SIG-M5 treated with dmso at 0.1 percent for 504 hours (cell line): ENCODE results near the gene SCRN2.

Source experiments
- DNase-seq: peaks from one replicate; lab custom pipeline; 2025; ENCODE audit not compliant: unreplicated experiment; lab: John Stamatoyannopoulos, UW

The SCRN2 gene

GRCh38 chr17:47846716-47847340 lies 5.8 kb upstream of the SCRN2 start:
- no peak for DNase-seq

- DNase-seq, result no peak
Observed at GRCh38 chr17:47845716-47846075, 4.6 kb upstream of the SCRN2 start.

GRCh38 chr17:47844814-47845715 lies 4.0 kb upstream of the SCRN2 start:
- DNase-seq, result peak; percentile 38

GRCh38 chr17:47844227-47844626 lies 3.2 kb upstream of the SCRN2 start:
- DNase-seq, result no peak

GRCh38 chr17:47843391-47843730 lies 2.3 kb upstream of the SCRN2 start:
- no peak for DNase-seq

GRCh38 chr17:47841488-47842291 lies 617 bp upstream of the SCRN2 start:
- no peak for DNase-seq

- DNase-seq, result no peak
Observed at GRCh38 chr17:47840001-47840741, 902 bp downstream of the SCRN2 start.

GRCh38 chr17:47839071-47839470 lies 2.0 kb downstream of the SCRN2 start:
- DNase-seq, result no peak

GRCh38 chr17:47838636-47839035 lies 2.4 kb downstream of the SCRN2 start:
- DNase-seq, result no peak

GRCh38 chr17:47837401-47838039 lies 3.6 kb downstream of the SCRN2 start:
- no peak for DNase-seq

GRCh38 chr17:47836601-47837000 lies 4.5 kb downstream of the SCRN2 start:
- no peak for DNase-seq

- DNase-seq, result no peak
Observed at GRCh38 chr17:47834756-47835155, 6.3 kb downstream of the SCRN2 start.

- peak; percentile 65 for DNase-seq
Observed at GRCh38 chr17:47831934-47832327, 9.1 kb downstream of the SCRN2 start.

GRCh38 chr17:47831003-47831933 lies 9.8 kb downstream of the SCRN2 start, which contains the start of the genes LRRC46 and MRPL10:
LRRC46 (plus strand) TSS chr17:47831670; CDS start chr17:47831990, 320 bp downstream.
MRPL10 (minus strand) TSS chr17:47831541; CDS start chr17:47831511, 30 bp downstream.
- peak; percentile 97 for DNase-seq

- DNase-seq, result no peak
Observed at GRCh38 chr17:47830396-47831002, 10.6 kb downstream of the SCRN2 start.

GRCh38 chr17:47829870-47830269 lies 11.2 kb downstream of the SCRN2 start:
- DNase-seq, result no peak

- no peak for DNase-seq
Observed at GRCh38 chr17:47823519-47823918, 17.6 kb downstream of the SCRN2 start.

- no peak for DNase-seq
Observed at GRCh38 chr17:47822785-47823184, 18.3 kb downstream of the SCRN2 start.
